ENCODE measurements around the gene TRPM6. TPM values are rescaled to one million over a fixed set of nuclear protein-coding genes. Genes with fewer than 3 reads are reported as not detected.
"Not testable (repeated sequence)": the region's sequence is repeated elsewhere in the genome, so short reads cannot be mapped to it uniquely, and the experiment has no call there.

The TRPM6 gene
- total and polyA plus RNA-seq, 2 donors (not counting 3 experiments of a cell fraction or from before 2014, with no cell fraction given), result 0.01 to 0.22 TPM

- no peaks in the 10 kb centered on the region for H4K20me1 ChIP-seq (replicated peaks; ENCODE audit: control insufficient read depth, extremely low read depth, insufficient read depth, low read length)
- no peak overlapping the region for H3K4me3 ChIP-seq (replicated peaks in 1 of 3; ENCODE audit: insufficient read depth in 1 of 3, low read depth in 1 of 3, low read length in 3 of 3)
- no peaks in the 10 kb centered on the region for H3K27me3 ChIP-seq (ENCODE audit: control insufficient read depth in 2 of 2, insufficient read depth in 2 of 2, low read length in 2 of 2)
- BruUV-seq (replicated peaks), result no TSS peak
- FAIRE-seq (no peak), DNase-seq (ENCODE audit: low read depth, low spot score) (no peak)
- intact Hi-C loops (cut with micrococcal nuclease), result no loop called here
- H3K36me3 ChIP-seq (ENCODE audit: control insufficient read depth in 2 of 2, extremely low read depth in 1 of 2, insufficient read depth in 2 of 2, low read length in 2 of 2), result no peaks in the 10 kb centered on the region
- no peaks in the 10 kb centered on the region for H3K9me1 ChIP-seq (replicated peaks; ENCODE audit: control insufficient read depth, extremely low read depth, insufficient read depth, low read length)
- ChIA-PET CTCF (no interaction called here), POLR2A (no interaction called here)
- no peaks in the 10 kb centered on the region for H3K4me1 ChIP-seq (ENCODE audit: control insufficient read depth, extremely low read depth, insufficient read depth, low read length)
- H3K9me3 ChIP-seq (replicated peaks; ENCODE audit: control insufficient read depth, insufficient read depth, low read length), result no peaks in the 10 kb centered on the region
- no peak overlapping the region for H3K4me2 ChIP-seq (ENCODE audit: insufficient read depth, low read length)
- no peak overlapping the region for H2AFZ ChIP-seq (ENCODE audit: low read depth, low read length)
- no peak overlapping the region for H3K27ac ChIP-seq (ENCODE audit: insufficient read depth, low read depth, low read length)
- H3K9ac ChIP-seq (replicated peaks; ENCODE audit: extremely low read depth, insufficient read depth, low read length), result no peak overlapping the region
- dilution Hi-C loops (cut with MboI; ENCODE audit: extremely low pct_ligation_motif_present, low sequenced_read_pairs), result no loop called here
- H3K79me2 ChIP-seq (ENCODE audit: control insufficient read depth, insufficient read depth, low read length), result no peaks in the 10 kb centered on the region
- TF ChIP-seq CTCF (IDR thresholded peaks at IDR 0.05; ENCODE audit: extremely low read depth in 1 of 2, insufficient read depth in 1 of 2, low read depth in 1 of 2, low read length in 2 of 2), result no peak
- no peak for TF ChIP-seq GATA2 (IDR thresholded peaks at IDR 0.05; ENCODE audit: insufficient read depth, insufficient read length, low read depth, low read length)
- no peak for TF ChIP-seq EZH2 (IDR thresholded peaks at IDR 0.05; ENCODE audit: borderline replicate concordance, low read depth, low read length, severe bottlenecking)
- no peak for TF ChIP-seq MYC (IDR thresholded peaks at IDR 0.05; ENCODE audit: low read depth, low read length)
- no peak for TF ChIP-seq MAX (IDR thresholded peaks at IDR 0.05; ENCODE audit: insufficient read depth, insufficient read length)
- TF ChIP-seq FOS (IDR thresholded peaks at IDR 0.05; ENCODE audit: borderline replicate concordance, insufficient read depth, low read length), result no peak
- TF ChIP-seq POLR2A (IDR thresholded peaks at IDR 0.05; ENCODE audit: low read depth, low read length), result no peak
- TF ChIP-seq JUN (IDR thresholded peaks at IDR 0.05; ENCODE audit: borderline replicate concordance, insufficient read depth, insufficient read length, low read depth), result no peak
- TF ChIP-seq POLR2AphosphoS5 (IDR thresholded peaks at IDR 0.05; ENCODE audit: insufficient read depth, low read depth, low read length), result no peak
Observed at GRCh38 chr9:74855072-74855471, 32.6 kb downstream of the TRPM6 start.

- H3K79me2 ChIP-seq (ENCODE audit: control insufficient read depth, insufficient read depth, low read length); H2AFZ ChIP-seq (ENCODE audit: low read depth, low read length); H3K36me3 ChIP-seq (ENCODE audit: control insufficient read depth in 2 of 2, extremely low read depth in 1 of 2, insufficient read depth in 2 of 2, low read length in 2 of 2); intact Hi-C loops (cut with micrococcal nuclease); POLR2A ChIA-PET; CTCF ChIA-PET; FAIRE-seq; H3K9ac ChIP-seq (replicated peaks; ENCODE audit: extremely low read depth, insufficient read depth, low read length); H3K4me1 ChIP-seq (ENCODE audit: control insufficient read depth, extremely low read depth, insufficient read depth, low read length); H3K9me1 ChIP-seq (replicated peaks; ENCODE audit: control insufficient read depth, extremely low read depth, insufficient read depth, low read length); DNase-seq (ENCODE audit: low read depth, low spot score); H3K27ac ChIP-seq (ENCODE audit: insufficient read depth, low read depth, low read length); H3K27me3 ChIP-seq (ENCODE audit: control insufficient read depth in 2 of 2, insufficient read depth in 2 of 2, low read length in 2 of 2); H3K4me3 ChIP-seq (replicated peaks in 1 of 3; ENCODE audit: insufficient read depth in 1 of 3, low read depth in 1 of 3, low read length in 3 of 3); H3K9me3 ChIP-seq (replicated peaks; ENCODE audit: control insufficient read depth, insufficient read depth, low read length); dilution Hi-C loops (cut with MboI; ENCODE audit: extremely low pct_ligation_motif_present, low sequenced_read_pairs); H3K4me2 ChIP-seq (ENCODE audit: insufficient read depth, low read length); BruUV-seq (replicated peaks); H4K20me1 ChIP-seq (replicated peaks; ENCODE audit: control insufficient read depth, extremely low read depth, insufficient read depth, low read length): not testable (repeated sequence)
Observed at GRCh38 chr9:74853024-74853423, 34.7 kb downstream of the TRPM6 start.

Measured in endothelial cell of umbilical vein (primary cell).